HG03108 (cell line): ENCODE results near the gene PCGF2.

Experiments
- ATAC-seq: cut with Tn5 transposase; IDR thresholded peaks from one replicate; pipeline ENCODE4 v1.9.1; 2021; ENCODE audit warnings: moderate library complexity; ENCODE audit not compliant: unreplicated experiment

PCGF2 gene

GRCh38 chr17:38704606-38705522 lies 43.3 kb downstream of the PCGF2 start, which contains the start of gene MLLT6:
Gene MLLT6 (plus strand): TSS chr17:38705273. CDS start chr17:38705633, 360 bp downstream.
- ATAC-seq, result no peak

GRCh38 chr17:38703742-38704605 lies 44.2 kb downstream of the PCGF2 start:
- ATAC-seq, result peak; percentile 24

- no peak for ATAC-seq
Measured at GRCh38 chr17:38702916-38703741, 45.0 kb downstream of the PCGF2 start.

- no peak for ATAC-seq
Measured at GRCh38 chr17:38702166-38702915, 45.8 kb downstream of the PCGF2 start.

- ATAC-seq, result no peak
Measured at GRCh38 chr17:38701504-38702165, 46.5 kb downstream of the PCGF2 start.

GRCh38 chr17:38698760-38699159 lies 49.4 kb downstream of the PCGF2 start:
- ATAC-seq, result no peak

GRCh38 chr17:38697061-38697820 lies 50.9 kb downstream of the PCGF2 start:
- ATAC-seq, result no peak

- no peak for ATAC-seq
Measured at GRCh38 chr17:38693700-38694329, 54.3 kb downstream of the PCGF2 start.

- no peak for ATAC-seq
Measured at GRCh38 chr17:38691154-38691553, 57.0 kb downstream of the PCGF2 start.

GRCh38 chr17:38690386-38690785 lies 57.8 kb downstream of the PCGF2 start:
- no peak for ATAC-seq

- ATAC-seq, result no peak
Measured at GRCh38 chr17:38687286-38687685, 60.9 kb downstream of the PCGF2 start.

- no peak for ATAC-seq
Measured at GRCh38 chr17:38685491-38685890, 62.6 kb downstream of the PCGF2 start.
